SJCRH30 (cell line): ENCODE measurements around the gene ASGR1. TPM values are rescaled to one million over a fixed set of nuclear protein-coding genes. Genes with fewer than 3 reads are reported as not detected.

ENCODE experiments used
- DNase-seq, 2 experiments: peaks; one replicate each; pipeline ENCODE4 v3.0.0-alpha.2; 2015 to 2020
- H3K27ac ChIP-seq: fragments of 250-450 bp; sonication (Bioruptor Pico); 2 replicates; pipeline ENCODE4 v1.5.1; 2020; ENCODE audit warnings: mild to moderate bottlenecking, moderate library complexity
- H3K27me3 ChIP-seq: fragments of 250-450 bp; sonication (Bioruptor Pico); 2 replicates; pipeline ENCODE4 v1.5.1; 2020; ENCODE audit warnings: mild to moderate bottlenecking, moderate library complexity
- H3K36me3 ChIP-seq: fragments of 250-450 bp; sonication (Bioruptor Pico); 2 replicates; pipeline ENCODE4 v1.5.1; 2020; ENCODE audit warnings: mild to moderate bottlenecking, moderate library complexity
- H3K4me1 ChIP-seq: fragments of 250-450 bp; sonication (Bioruptor Pico); 2 replicates; pipeline ENCODE4 v1.5.1; 2020; ENCODE audit warnings: mild to moderate bottlenecking, moderate library complexity
- H3K4me3 ChIP-seq: fragments of 250-450 bp; sonication (Bioruptor Pico); 2 replicates; pipeline ENCODE4 v1.5.1; 2020; ENCODE audit warnings: mild to moderate bottlenecking, moderate library complexity
- H3K9me3 ChIP-seq: fragments of 250-450 bp; sonication (Bioruptor Pico); replicated peaks from 2 replicates; pipeline ENCODE4 v1.5.1; 2020; ENCODE audit warnings: mild to moderate bottlenecking, moderate library complexity
- total RNA-seq: library from RNA; depleted of rRNA; stranded (reverse); fragments of >200 nt; shearing (Covaris generic); gene quantifications from 2 replicates; pipeline ENCODE4 v1.2.3, GENCODE V29; 2014

The ASGR1 gene
- total RNA-seq, 1 experiment from 2014 or later, result 0.79 TPM

DNA sequence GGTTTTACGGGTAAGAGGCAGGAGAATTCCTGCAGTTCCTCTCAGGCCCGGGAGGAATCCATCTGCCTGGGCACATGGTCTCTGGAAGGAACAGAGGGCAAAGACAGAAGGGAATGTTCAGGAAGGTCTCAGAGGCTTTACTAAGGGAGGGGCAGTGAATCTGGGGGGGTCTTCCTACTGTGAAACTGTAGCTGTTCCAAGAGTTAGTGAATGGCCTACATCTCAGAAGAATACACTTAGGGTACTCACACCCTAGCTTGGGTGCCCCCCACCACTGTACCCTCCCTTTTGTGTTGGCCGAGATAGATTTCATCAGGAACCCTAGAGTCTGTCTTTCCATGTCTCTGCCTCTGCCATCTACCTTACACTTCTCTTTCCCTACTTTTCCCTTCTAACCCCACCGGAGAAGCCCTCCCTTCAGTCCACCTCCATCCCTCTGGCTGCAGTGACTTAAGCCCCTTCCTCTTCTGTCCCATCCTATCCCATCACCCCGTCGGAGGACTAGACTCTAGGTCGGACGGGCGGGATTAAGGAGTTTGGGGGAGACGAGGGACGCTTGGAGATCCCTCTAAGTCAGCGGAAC lies 40.1 kb upstream of the ASGR1 start:
- H3K4me3 ChIP-seq, result peak overlapping the region; percentile 78
- peaks cover 33% of the 10 kb centered on the region for H3K4me1 ChIP-seq
- H3K36me3 ChIP-seq, result peaks cover 7% of the 10 kb centered on the region; the same call in 1 of the 2 replicates
- peak overlapping the region; percentile 56; the same call in 1 of the 2 replicates for H3K27ac ChIP-seq
- no peaks in the 10 kb centered on the region for H3K9me3 ChIP-seq
- DNase-seq, result no peak
- H3K27me3 ChIP-seq, result no peaks in the 10 kb centered on the region

DNA sequence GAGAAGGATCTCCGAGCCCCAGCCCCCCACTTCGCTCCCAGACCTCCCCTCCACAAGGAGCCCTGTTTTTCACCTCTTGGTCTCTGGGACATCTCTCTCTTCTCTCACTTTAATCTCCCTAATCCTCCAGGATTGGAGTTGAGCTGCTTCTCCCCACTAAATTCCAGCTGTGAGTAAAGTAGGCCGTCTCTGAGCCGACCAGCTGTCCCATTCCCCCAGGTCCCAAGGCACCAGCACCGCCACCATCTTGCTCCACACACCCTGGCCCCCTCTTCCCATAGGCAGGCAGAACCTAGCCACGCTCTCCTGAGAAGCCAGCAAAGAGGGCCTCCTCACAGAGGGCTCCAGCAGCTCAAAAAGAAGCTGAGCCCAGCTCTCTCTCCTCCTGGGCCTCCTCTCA lies 39.6 kb upstream of the ASGR1 start:
- H3K27me3 ChIP-seq, result no peaks in the 10 kb centered on the region
- H3K9me3 ChIP-seq, result no peaks in the 10 kb centered on the region
- peaks cover 6% of the 10 kb centered on the region; the same call in 1 of the 2 replicates for H3K36me3 ChIP-seq
- H3K4me3 ChIP-seq, result peak overlapping the region; percentile 78
- DNase-seq, result peak; percentile 61 to 67
- peaks cover 33% of the 10 kb centered on the region for H3K4me1 ChIP-seq
- H3K27ac ChIP-seq, result no peak overlapping the region

- Histone ChIP-seq H3K36me3 (no peaks in the 10 kb centered on the region), H3K4me3 (no peak overlapping the region), H3K27ac (no peak overlapping the region), H3K27me3 (no peaks in the 10 kb centered on the region), H3K9me3 (no peaks in the 10 kb centered on the region), H3K4me1 (peaks cover 33% of the 10 kb centered on the region)
- DNase-seq, result no peak
Measured at GRCh38 chr17:7218166-7218565, 39.0 kb upstream of the ASGR1 start.

DNA sequence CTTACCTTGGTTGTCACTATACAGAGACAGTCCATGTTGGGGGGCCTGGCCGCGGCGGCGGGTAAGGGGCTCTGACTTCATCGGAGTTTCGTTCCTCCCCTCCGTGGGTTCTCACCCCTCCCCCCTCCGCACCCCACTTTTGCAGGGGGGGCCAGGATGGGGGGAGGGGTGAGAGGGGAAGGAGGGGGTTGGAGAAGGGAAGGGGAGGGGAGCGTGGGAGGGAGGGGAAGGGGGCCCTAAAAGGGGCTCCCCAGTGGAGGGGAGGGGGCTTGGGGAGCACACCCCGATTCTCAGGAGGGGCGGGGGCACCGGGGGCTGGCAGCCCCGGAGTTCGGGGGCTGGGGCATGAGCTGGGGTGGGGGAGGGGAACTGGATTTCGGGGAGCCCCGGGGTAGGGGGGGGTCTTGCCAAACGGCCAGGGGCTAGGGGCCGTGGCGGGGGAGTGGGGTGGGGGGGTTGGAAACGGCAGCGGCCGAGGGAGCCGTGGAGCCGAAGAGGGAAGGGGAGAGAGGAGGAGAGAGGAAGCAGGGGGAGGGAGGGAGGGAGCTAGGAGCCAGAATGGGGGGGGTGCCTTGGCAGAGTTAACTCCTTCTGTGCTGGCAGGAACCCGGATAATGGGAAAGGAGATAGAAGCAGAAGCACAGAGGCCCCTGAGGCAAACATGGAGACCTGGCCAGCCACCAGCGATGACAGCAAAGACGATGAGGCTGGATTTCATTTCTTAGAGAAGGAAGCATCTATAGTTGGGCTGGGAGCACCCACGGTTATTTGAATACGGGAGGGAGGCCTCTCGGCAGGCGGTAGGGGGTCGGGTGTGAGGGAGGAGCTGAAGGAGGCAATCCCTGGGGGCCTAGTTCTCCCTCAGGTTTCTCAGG lies 38.2 kb upstream of the ASGR1 start:
- DNase-seq, result peak; percentile 53 to 72
- H3K27me3 ChIP-seq, result no peaks in the 10 kb centered on the region
- peak overlapping the region; percentile 28 for H3K4me3 ChIP-seq
- H3K27ac ChIP-seq, result no peak overlapping the region
- no peaks in the 10 kb centered on the region for H3K36me3 ChIP-seq
- H3K9me3 ChIP-seq, result no peaks in the 10 kb centered on the region
- H3K4me1 ChIP-seq, result peaks cover 33% of the 10 kb centered on the region

- H3K4me1 ChIP-seq, result peaks cover 33% of the 10 kb centered on the region
- no peak for DNase-seq
- no peak overlapping the region for H3K27ac ChIP-seq
- no peaks in the 10 kb centered on the region for H3K36me3 ChIP-seq
- no peaks in the 10 kb centered on the region for H3K27me3 ChIP-seq
- no peak overlapping the region for H3K4me3 ChIP-seq
- no peaks in the 10 kb centered on the region for H3K9me3 ChIP-seq
Measured at GRCh38 chr17:7216242-7217112, 37.3 kb upstream of the ASGR1 start.

- Histone ChIP-seq H3K4me3 (no peak overlapping the region), H3K9me3 (no peaks in the 10 kb centered on the region), H3K36me3 (no peaks in the 10 kb centered on the region), H3K4me1 (peaks cover 33% of the 10 kb centered on the region), H3K27me3 (no peaks in the 10 kb centered on the region), H3K27ac (no peak overlapping the region; the same call in 1 of the 2 replicates)
- no peak for DNase-seq
Measured at GRCh38 chr17:7215652-7216180, 36.5 kb upstream of the ASGR1 start.

DNA sequence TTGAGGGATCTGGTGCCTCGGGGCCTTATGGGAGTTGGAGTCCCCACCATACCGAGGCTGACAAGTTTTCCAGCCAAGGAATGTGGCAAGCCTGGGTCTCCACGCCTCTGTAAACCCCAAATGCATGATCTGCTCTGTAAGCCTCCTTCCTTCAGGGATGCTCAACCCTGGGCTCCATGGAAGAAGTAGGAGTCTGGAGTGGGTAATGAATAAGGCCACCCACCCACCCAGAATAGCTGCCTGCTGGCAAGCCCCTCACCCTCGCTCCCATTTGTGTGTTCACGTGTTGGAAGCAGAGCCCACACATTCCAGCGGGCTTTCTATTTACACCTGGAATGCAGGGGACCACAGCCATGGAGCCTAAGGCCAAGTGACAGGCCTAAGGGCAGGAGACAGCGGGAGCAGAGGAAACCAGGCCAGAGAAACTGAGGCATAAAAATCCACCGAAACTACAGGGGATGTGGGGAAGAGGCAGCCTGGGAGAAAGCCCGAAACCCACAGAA lies 36.0 kb upstream of the ASGR1 start:
- Histone ChIP-seq H3K9me3 (no peaks in the 10 kb centered on the region), H3K4me1 (peaks cover 33% of the 10 kb centered on the region), H3K4me3 (no peak overlapping the region), H3K27ac (peak overlapping the region; percentile 17; the same call in 1 of the 2 replicates), H3K27me3 (no peaks in the 10 kb centered on the region), H3K36me3 (no peaks in the 10 kb centered on the region)
- DNase-seq, result no peak

- Histone ChIP-seq H3K27me3 (no peaks in the 10 kb centered on the region), H3K4me3 (peak overlapping the region; percentile 44), H3K4me1 (peaks cover 32% of the 10 kb centered on the region), H3K9me3 (no peaks in the 10 kb centered on the region), H3K36me3 (no peaks in the 10 kb centered on the region), H3K27ac (peak overlapping the region; percentile 17)
- peak; percentile 97 to 98 for DNase-seq
Measured at GRCh38 chr17:7214300-7215135, 35.3 kb upstream of the ASGR1 start.

GRCh38 chr17:7213895-7214299 lies 34.7 kb upstream of the ASGR1 start:
- H3K27me3 ChIP-seq, result no peaks in the 10 kb centered on the region
- H3K4me3 ChIP-seq, result peak overlapping the region; percentile 44
- H3K9me3 ChIP-seq, result no peaks in the 10 kb centered on the region
- H3K27ac ChIP-seq, result peak overlapping the region; percentile 12
- H3K36me3 ChIP-seq, result no peaks in the 10 kb centered on the region
- H3K4me1 ChIP-seq, result peaks cover 26% of the 10 kb centered on the region
- DNase-seq, result peak; percentile 83 to 84

GRCh38 chr17:7211491-7212273 lies 32.5 kb upstream of the ASGR1 start:
- Histone ChIP-seq H3K9me3 (no peaks in the 10 kb centered on the region), H3K36me3 (no peaks in the 10 kb centered on the region), H3K27ac (no peak overlapping the region), H3K4me1 (peaks cover 13% of the 10 kb centered on the region), H3K27me3 (no peaks in the 10 kb centered on the region), H3K4me3 (no peak overlapping the region)
- DNase-seq, result no peak

GRCh38 chr17:7208754-7209460 lies 29.7 kb upstream of the ASGR1 start:
- Histone ChIP-seq H3K4me3 (no peak overlapping the region), H3K36me3 (no peaks in the 10 kb centered on the region), H3K9me3 (no peaks in the 10 kb centered on the region), H3K4me1 (no peaks in the 10 kb centered on the region), H3K27me3 (no peaks in the 10 kb centered on the region), H3K27ac (no peak overlapping the region)
- no peak for DNase-seq

GRCh38 chr17:7208027-7208571 lies 28.9 kb upstream of the ASGR1 start:
- no peaks in the 10 kb centered on the region for H3K4me1 ChIP-seq
- no peak overlapping the region for H3K4me3 ChIP-seq
- no peak overlapping the region for H3K27ac ChIP-seq
- no peaks in the 10 kb centered on the region for H3K9me3 ChIP-seq
- no peak for DNase-seq
- no peaks in the 10 kb centered on the region for H3K36me3 ChIP-seq
- no peaks in the 10 kb centered on the region for H3K27me3 ChIP-seq
